LNCAP (cell line): Measurements from ENCODE around the gene XXYLT1.

Source experiments
- TF ChIP-seq, protein P1 (sequence below): fragments of 450-650 bp; IDR thresholded peaks from 2 replicates; pipeline ENCODE4 v1.5.1; 2017; ENCODE audit warnings: mild to moderate bottlenecking

Gene XXYLT1

GRCh38 chr3:195175476-195176337 lies 95.3 kb downstream of the XXYLT1 start:
- TF ChIP-seq, protein P1, sequence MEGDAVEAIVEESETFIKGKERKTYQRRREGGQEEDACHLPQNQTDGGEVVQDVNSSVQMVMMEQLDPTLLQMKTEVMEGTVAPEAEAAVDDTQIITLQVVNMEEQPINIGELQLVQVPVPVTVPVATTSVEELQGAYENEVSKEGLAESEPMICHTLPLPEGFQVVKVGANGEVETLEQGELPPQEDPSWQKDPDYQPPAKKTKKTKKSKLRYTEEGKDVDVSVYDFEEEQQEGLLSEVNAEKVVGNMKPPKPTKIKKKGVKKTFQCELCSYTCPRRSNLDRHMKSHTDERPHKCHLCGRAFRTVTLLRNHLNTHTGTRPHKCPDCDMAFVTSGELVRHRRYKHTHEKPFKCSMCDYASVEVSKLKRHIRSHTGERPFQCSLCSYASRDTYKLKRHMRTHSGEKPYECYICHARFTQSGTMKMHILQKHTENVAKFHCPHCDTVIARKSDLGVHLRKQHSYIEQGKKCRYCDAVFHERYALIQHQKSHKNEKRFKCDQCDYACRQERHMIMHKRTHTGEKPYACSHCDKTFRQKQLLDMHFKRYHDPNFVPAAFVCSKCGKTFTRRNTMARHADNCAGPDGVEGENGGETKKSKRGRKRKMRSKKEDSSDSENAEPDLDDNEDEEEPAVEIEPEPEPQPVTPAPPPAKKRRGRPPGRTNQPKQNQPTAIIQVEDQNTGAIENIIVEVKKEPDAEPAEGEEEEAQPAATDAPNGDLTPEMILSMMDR: no peak

DNA sequence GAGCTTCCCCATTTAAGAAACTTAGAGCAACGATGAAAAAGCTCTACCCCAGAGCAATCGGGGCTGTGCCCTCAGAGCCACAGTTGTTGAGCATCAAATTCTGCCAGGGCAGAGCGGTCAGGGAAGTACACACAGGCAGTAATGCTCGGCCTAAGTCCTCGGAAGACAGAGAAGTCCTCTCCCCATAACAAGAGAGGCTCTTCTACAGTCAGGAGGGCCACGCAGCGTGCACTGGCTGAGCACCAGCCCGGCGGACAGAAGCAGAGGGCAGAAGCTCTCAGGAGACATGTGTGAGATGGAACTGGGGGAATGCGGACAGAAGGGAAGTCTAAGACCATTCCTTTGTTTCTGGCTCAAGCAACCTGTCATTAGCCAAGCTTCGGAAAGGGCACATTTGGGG lies 95.9 kb downstream of the XXYLT1 start:
- TF ChIP-seq, protein P1: no peak

DNA sequence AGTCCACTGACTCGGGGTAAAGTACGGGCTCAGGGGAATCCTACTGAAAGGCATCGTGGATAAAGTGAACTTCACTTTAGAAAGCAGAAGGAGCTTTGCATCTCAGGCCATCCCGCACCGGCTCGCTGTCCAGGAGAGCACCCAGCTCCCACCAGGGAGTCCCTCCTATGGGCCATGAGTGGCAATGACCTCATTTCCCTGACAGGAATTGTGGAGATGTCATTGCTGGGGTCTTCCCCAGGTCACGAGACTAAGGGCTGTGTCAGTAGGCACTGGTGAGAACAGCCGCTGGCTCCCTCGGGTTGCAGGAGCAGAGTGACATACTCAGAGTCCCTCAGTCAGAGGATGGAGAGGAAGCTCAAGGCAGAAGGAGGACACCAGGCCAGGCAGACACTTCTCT lies 97.3 kb downstream of the XXYLT1 start:
- TF ChIP-seq, protein P1: no peak

DNA sequence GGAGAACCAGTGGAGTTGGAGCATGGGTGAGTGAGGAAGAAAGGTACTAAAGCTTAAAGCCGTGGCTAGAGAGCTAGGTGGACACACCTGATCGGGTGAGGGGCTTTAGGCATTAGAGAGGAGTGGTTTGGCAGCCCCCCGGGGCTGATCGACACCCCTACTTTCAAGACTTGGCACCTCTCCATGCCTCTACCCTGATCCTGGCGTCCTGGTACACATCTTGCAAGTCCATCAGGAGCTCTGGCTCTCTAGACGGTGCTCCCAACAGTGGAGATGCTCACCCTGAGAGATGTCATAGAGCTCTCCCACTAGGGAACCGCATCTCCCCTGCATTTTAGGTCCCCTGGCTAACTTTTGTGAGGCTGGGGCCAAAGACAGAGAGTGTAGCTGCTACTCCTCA lies 98.1 kb downstream of the XXYLT1 start:
- TF ChIP-seq, protein P1: no peak

- TF ChIP-seq, protein P1: no peak
Observed at GRCh38 chr3:195172039-195172684, 98.8 kb downstream of the XXYLT1 start.

DNA sequence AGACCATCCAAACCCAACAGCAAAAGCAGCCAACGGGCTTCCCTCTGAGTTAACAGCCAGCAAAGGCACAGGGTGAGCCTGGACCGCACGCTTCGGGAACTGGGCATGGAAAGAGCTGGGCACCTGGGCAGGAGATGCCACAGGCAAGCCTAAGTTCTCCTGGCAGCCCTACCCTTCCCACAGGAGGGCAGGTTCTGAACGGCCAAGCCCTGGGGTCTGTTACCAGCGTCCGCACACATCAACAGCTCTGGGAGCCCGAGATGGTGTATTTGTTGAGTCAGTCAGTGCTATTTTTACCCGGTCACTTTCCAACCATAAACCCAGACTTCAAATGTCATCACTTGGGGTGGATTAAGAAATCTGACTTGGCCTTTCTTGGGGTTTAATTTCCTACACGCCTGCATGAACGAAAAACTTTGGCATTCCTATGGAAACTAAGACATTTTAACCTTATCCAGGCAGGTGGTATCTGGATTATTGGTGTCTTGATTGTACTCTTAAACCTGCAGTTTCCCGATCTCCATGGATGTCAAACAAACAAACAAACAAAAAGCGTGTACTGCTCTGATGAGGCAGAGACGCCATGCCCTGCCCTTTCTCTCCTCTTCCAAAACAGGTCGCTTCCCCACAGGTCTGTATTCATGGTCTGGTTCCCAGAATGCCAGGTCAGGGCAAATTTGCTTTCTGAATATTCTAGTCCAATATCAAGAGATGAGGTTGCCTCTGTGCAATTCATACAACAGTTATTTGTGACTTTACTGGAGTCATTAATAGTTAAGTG lies 99.7 kb downstream of the XXYLT1 start:
- TF ChIP-seq, protein P1: no peak

- TF ChIP-seq, protein P1: no peak
Observed at GRCh38 chr3:195170496-195170895, 100.5 kb downstream of the XXYLT1 start.
